ENCODE results near the gene FAM193B.

FAM193B gene

DNA sequence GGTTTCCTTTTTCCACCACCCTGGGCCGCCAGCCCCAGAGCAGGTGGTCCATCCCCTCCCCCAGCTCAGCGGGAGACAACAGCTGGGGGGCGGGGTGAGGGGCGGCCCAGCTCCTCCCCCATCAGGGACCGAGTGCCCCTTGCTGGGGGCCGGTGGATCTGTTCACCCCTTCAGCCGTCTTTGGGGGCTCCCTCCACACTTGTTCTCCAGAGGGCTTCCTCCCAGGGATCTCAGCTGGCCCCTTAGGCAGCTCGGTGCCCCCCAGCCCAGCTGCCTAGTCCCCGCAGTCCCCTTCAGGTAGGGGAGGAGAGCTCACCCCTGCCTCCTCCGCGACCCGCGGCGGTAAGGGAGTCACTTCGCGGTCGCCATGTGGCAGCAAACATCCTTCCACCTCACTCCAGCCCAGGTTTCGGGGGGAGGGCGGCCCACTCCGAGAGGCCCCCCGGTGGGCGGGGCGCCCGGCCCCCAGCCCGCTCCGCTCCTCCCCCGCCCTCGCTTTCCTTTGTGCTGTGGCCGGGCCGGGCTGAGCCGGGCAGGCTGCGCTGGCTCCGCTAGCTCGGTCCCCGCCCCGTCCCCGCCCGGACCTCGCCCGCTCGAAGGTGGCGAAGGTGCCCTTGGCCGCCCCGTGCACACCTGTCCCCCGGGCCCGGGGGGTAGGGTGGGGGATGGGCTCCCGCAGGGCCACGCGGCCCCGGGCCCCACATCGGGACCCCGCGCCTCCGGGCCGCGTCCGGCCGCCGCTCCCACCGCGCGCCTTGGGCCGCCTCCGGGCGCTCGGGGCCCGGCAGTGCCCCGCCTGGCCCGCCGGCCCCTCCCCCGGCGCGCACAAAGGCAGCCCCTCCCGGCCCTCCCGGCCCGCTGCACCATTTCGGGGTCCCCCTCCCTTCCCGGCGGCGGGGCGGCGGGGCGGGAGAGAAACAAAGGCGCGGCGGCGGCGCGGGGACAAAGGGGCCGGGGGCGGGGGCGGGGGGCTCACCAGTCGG, 81.6 kb downstream of the FAM193B start:
- DNase-seq (peak; percentile 57 to 67 (median 67)), ATAC-seq (replicated peaks) (peak; percentile 69)
- Mint-ChIP-seq H3K27ac (peak overlapping the region; percentile 17 to 79), H3K4me3 (peak overlapping the region; percentile 65 to 73), H3K4me1 (ENCODE audit: low read depth in 2 of 2) (peaks cover 43 to 51% of the 10 kb centered on the region in 2 donors), H3K27me3 (peaks cover 0 to 10% of the 10 kb centered on the region in 2 donors), H3K9me3 (no peaks in the 10 kb centered on the region), H3K36me3 (ENCODE audit: insufficient read depth) (peaks cover 15% of the 10 kb centered on the region)

DNA sequence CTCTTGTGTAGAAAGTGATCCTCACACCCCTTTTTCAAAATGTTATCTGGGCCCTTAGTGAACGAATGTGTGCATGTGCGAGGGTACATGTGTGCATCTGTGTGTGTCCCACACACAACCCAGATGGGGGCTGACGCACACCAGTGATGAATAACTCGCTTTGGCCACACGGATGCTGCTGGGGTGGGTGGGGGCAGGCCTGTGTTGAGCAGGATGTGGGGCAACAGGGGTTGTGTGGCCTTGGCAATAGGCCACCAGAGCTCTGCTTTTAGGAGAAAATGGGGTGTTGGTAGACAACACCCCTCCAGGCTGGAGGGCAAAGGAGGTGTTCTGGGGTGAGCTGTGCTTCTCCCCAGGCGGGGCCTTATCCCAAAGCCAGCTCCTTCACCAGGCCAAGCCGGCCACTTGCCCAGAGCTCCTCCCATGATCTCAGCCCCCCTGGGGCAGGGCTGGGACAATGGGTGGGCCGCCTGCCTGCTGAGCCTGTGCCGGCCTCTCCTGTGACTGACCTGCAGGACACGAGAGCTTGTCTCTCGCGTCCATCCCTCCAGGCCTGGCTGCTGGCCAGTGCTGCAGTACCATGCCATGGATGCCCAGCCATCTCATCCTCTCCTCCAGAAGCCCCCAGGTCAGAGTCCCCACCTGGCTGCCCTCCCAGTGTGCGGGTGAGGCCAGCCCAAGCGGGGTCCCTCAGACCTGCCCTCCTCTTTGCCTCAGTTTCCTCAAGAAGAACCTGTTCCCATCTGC, 82.6 kb downstream of the FAM193B start:
- Mint-ChIP-seq H3K27ac (peak overlapping the region; percentile 17 to 79), H3K9me3 (no peaks in the 10 kb centered on the region), H3K27me3 (peaks cover 0 to 10% of the 10 kb centered on the region in 2 donors), H3K4me3 (peak overlapping the region; percentile 65 to 73), H3K4me1 (ENCODE audit: low read depth in 2 of 2) (peaks cover 43 to 51% of the 10 kb centered on the region in 2 donors), H3K36me3 (ENCODE audit: insufficient read depth) (peaks cover 22% of the 10 kb centered on the region)
- ATAC-seq (replicated peaks): peak; percentile 70
- peak; percentile 46 to 49 (median 47) for DNase-seq

DNA sequence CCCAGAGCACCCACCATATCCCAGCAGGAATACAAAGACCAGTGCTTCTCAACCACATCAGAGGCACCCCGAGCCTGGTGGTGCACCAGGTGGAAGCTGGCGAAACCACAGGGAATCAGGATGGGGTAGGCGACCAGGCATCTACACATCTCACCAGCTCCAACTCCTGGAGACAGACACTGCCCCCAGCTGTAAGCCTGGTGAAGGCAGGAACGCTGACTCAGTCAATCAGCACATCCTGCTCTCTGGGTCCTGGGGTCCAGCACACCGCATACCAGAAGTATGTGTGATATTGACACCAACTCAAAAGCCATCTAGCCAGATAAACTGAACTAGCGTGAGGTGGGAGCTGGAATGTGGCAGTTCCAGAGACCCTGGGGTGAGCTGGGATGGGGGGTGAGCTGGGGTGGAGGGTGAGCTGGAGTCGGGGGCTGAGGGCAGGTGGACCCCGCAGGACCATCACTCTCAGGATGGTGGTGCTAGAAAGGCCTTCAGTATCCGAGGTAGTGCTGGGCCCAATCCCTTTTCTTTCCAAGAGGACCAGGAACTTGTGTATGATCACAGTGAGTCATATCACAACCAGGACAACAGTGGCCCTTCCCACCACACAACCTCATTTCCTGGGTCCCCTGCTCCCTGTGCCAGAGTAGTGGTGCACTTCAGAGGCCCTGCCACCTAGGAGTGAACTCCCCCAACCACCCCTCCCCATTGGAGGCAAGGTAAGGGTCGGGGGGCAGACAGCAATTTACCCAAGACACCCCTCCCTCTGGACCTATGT, 83.4 kb downstream of the FAM193B start:
- peaks cover 29% of the 10 kb centered on the region for H3K36me3 Mint-ChIP-seq (ENCODE audit: insufficient read depth)
- DNase-seq (no peak), ATAC-seq (replicated peaks) (no peak)
- H3K27ac Mint-ChIP-seq: peak overlapping the region in 1 of 2 donors; percentile 84
- H3K27me3 Mint-ChIP-seq: peaks cover 0 to 10% of the 10 kb centered on the region in 2 donors
- no peaks in the 10 kb centered on the region for H3K9me3 Mint-ChIP-seq
- H3K4me3 Mint-ChIP-seq: peak overlapping the region; percentile 65 to 73
- peaks cover 39 to 47% of the 10 kb centered on the region in 2 donors for H3K4me1 Mint-ChIP-seq (ENCODE audit: low read depth in 2 of 2)
